Measurements from ENCODE around the gene TTC9B. TPM values are rescaled to one million over a fixed set of nuclear protein-coding genes. Genes with fewer than 3 reads are reported as not detected.

TTC9B gene
- total and polyA plus RNA-seq, 2 of the 13 experiments (the other 11 are each of a cell fraction or from before 2014, with no cell fraction given), result not detected

- H3K27ac ChIP-seq (ENCODE audit: extremely low read length, insufficient read depth, low read length), result no peak overlapping the region
- H3K9me3 ChIP-seq (ENCODE audit: low read length), result no peaks in the 10 kb centered on the region
- H3K36me3 ChIP-seq (replicated peaks in 1 of 2; ENCODE audit: control insufficient read depth in 1 of 2, insufficient read depth in 2 of 2, low read length in 2 of 2), result no peaks in the 10 kb centered on the region
- 40% methylated on average over 4 of the region's 62 CpGs for WGBS (ENCODE audit: low lambda C conversion rate)
- H3K4me1 ChIP-seq (ENCODE audit: insufficient read depth, low read length), result peaks cover 19% of the 10 kb centered on the region
- H3K27me3 ChIP-seq (ENCODE audit: control insufficient read depth in 1 of 2, insufficient read depth in 2 of 2, low read length in 2 of 2), result no peaks in the 10 kb centered on the region; a peak in 1 of 5 replicates
- no peaks in the 10 kb centered on the region for H4K20me1 ChIP-seq (ENCODE audit: insufficient read depth, low read length)
- intact Hi-C loops (cut with micrococcal nuclease; ENCODE audit: unreplicated experiment) (no loop called here), in situ Hi-C loops (cut with HindIII; ENCODE audit: extremely low pct_ligation_motif_present, low pct_unique_long_range_greater_than_20kb) (no loop called here)
- peak overlapping the region; percentile 66 to 93 (median 87) for H3K4me3 ChIP-seq (replicated peaks in 1 of 3; ENCODE audit: insufficient read depth in 1 of 3, low read depth in 2 of 3, low read length in 3 of 3)
- no TSS peak for BruUV-seq (replicated peaks)
- CTCF ChIA-PET (ENCODE audit: low intra/inter-chr PET ratio, low total read pairs), result no interaction called here
- FAIRE-seq, result no peak
- POLR2A ChIA-PET, result interaction anchor here (1.0 kb wide), 1 partner anchor 32 kb away, joined by 7 read pairs; no protein-coding TSS in a partner anchor
- peak; percentile 17; the same call in 2 of the 3 replicates for ATAC-seq
- peak overlapping the region; percentile 74 for H3K4me2 ChIP-seq (ENCODE audit: low read depth, low read length)
- H3K79me2 ChIP-seq (ENCODE audit: insufficient read depth, low read length), result no peaks in the 10 kb centered on the region
- no peak for DNase-seq (ENCODE audit: low spot score)
- peak overlapping the region; percentile 56 for H3K9ac ChIP-seq (ENCODE audit: insufficient read depth, low read depth, low read length)
- no peak overlapping the region for H2AFZ ChIP-seq (ENCODE audit: low read length)
- TF ChIP-seq ZBTB38 (CRISPR knock-in tag; IDR thresholded peaks at IDR 0.05) (peak; percentile 44; the same call in 1 of the 2 replicates), PCBP2 (optimal IDR thresholded peaks at IDR 0.05; ENCODE audit: low read depth, low read length, poor library complexity, severe bottlenecking) (no peak), ARNT (IDR thresholded peaks at IDR 0.05) (no peak), DZIP1 (CRISPR knock-in tag; IDR thresholded peaks at IDR 0.05) (0 out of 2 replicates have a peak, but pooled peaks have one; percentile 52), ZBTB7A (CRISPR knock-in tag; IDR thresholded peaks at IDR 0.05) (0 out of 2 replicates have a peak, but pooled peaks have one; percentile 50), MIER2 (CRISPR knock-in tag; IDR thresholded peaks at IDR 0.05) (no peak)
- TF ChIP-seq, protein P1, sequence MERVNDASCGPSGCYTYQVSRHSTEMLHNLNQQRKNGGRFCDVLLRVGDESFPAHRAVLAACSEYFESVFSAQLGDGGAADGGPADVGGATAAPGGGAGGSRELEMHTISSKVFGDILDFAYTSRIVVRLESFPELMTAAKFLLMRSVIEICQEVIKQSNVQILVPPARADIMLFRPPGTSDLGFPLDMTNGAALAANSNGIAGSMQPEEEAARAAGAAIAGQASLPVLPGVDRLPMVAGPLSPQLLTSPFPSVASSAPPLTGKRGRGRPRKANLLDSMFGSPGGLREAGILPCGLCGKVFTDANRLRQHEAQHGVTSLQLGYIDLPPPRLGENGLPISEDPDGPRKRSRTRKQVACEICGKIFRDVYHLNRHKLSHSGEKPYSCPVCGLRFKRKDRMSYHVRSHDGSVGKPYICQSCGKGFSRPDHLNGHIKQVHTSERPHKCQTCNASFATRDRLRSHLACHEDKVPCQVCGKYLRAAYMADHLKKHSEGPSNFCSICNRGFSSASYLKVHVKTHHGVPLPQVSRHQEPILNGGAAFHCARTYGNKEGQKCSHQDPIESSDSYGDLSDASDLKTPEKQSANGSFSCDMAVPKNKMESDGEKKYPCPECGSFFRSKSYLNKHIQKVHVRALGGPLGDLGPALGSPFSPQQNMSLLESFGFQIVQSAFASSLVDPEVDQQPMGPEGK (CRISPR knock-in tag; IDR thresholded peaks at IDR 0.05), result peak; percentile 77
- TF ChIP-seq, protein P2, sequence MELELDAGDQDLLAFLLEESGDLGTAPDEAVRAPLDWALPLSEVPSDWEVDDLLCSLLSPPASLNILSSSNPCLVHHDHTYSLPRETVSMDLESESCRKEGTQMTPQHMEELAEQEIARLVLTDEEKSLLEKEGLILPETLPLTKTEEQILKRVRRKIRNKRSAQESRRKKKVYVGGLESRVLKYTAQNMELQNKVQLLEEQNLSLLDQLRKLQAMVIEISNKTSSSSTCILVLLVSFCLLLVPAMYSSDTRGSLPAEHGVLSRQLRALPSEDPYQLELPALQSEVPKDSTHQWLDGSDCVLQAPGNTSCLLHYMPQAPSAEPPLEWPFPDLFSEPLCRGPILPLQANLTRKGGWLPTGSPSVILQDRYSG (CRISPR knock-in tag; IDR thresholded peaks at IDR 0.05), result no peak
- TF ChIP-seq, protein P3, sequence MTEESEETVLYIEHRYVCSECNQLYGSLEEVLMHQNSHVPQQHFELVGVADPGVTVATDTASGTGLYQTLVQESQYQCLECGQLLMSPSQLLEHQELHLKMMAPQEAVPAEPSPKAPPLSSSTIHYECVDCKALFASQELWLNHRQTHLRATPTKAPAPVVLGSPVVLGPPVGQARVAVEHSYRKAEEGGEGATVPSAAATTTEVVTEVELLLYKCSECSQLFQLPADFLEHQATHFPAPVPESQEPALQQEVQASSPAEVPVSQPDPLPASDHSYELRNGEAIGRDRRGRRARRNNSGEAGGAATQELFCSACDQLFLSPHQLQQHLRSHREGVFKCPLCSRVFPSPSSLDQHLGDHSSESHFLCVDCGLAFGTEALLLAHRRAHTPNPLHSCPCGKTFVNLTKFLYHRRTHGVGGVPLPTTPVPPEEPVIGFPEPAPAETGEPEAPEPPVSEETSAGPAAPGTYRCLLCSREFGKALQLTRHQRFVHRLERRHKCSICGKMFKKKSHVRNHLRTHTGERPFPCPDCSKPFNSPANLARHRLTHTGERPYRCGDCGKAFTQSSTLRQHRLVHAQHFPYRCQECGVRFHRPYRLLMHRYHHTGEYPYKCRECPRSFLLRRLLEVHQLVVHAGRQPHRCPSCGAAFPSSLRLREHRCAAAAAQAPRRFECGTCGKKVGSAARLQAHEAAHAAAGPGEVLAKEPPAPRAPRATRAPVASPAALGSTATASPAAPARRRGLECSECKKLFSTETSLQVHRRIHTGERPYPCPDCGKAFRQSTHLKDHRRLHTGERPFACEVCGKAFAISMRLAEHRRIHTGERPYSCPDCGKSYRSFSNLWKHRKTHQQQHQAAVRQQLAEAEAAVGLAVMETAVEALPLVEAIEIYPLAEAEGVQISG (CRISPR knock-in tag; IDR thresholded peaks at IDR 0.05), result 0 out of 2 replicates have a peak, but pooled peaks have one; percentile 4
- TF ChIP-seq, protein P4, sequence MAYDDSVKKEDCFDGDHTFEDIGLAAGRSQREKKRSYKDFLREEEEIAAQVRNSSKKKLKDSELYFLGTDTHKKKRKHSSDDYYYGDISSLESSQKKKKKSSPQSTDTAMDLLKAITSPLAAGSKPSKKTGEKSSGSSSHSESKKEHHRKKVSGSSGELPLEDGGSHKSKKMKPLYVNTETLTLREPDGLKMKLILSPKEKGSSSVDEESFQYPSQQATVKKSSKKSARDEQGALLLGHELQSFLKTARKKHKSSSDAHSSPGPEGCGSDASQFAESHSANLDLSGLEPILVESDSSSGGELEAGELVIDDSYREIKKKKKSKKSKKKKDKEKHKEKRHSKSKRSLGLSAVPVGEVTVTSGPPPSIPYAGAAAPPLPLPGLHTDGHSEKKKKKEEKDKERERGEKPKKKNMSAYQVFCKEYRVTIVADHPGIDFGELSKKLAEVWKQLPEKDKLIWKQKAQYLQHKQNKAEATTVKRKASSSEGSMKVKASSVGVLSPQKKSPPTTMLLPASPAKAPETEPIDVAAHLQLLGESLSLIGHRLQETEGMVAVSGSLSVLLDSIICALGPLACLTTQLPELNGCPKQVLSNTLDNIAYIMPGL (CRISPR knock-in tag; IDR thresholded peaks at IDR 0.05; ENCODE audit: borderline replicate concordance in 1 of 2, low read depth in 1 of 2), result 0 out of 4 replicates have a peak, but pooled peaks of 1 of the 2 experiments have one; percentile 40
Observed at GRCh38 chr19:40191836-40192646, 26.1 kb downstream of the TTC9B start.
